Muscle of leg (tissue), 11 donors: ENCODE measurements around the gene KREMEN1. TPM values are rescaled to one million over a fixed set of nuclear protein-coding genes. Genes with fewer than 3 reads are reported as not detected.
A peak's percentile ranks its signal among the peaks of the same experiment; 100 is the strongest.
"Not testable (repeated sequence)": the region's sequence is repeated elsewhere in the genome, so short reads cannot be mapped to it uniquely, and the experiment has no call there.

Source experiments
- DNase-seq: peaks from one replicate; pipeline ENCODE4 v3.0.0; 2013
- H3K27ac ChIP-seq: one replicate; pipeline ENCODE4 v1.5.1; 2013; ENCODE audit warnings: mild to moderate bottlenecking, low read length, control low read depth
- H3K27me3 ChIP-seq: one replicate; pipeline ENCODE4 v1.6.1; 2013; ENCODE audit warnings: low read length; ENCODE audit not compliant: control insufficient read depth, insufficient read depth
- H3K36me3 ChIP-seq: one replicate; pipeline ENCODE4 v1.6.1; 2013; ENCODE audit warnings: low read length; ENCODE audit not compliant: control insufficient read depth, insufficient read depth
- H3K4me1 ChIP-seq: one replicate; pipeline ENCODE4 v1.6.1; 2013; ENCODE audit warnings: low read length; ENCODE audit not compliant: control insufficient read depth, insufficient read depth
- H3K4me3 ChIP-seq: one replicate; pipeline ENCODE4 v1.5.1; 2013; ENCODE audit warnings: low read length, control low read depth
- H3K9me3 ChIP-seq: replicated peaks from 2 replicates; pipeline ENCODE4 v1.6.1; 2013; ENCODE audit warnings: low read depth, low read length; ENCODE audit not compliant: control insufficient read depth
- WGBS: methylation state at CpG from one replicate; pipeline ENCODE4 v1.1.5; 2013; ENCODE audit warnings: missing lambda C conversion rate; ENCODE audit not compliant: insufficient coverage; 5-methylcytosine and 5-hydroxymethylcytosine counted together
- polyA plus RNA-seq, 8 donors: library from polyadenylated mRNA; unstranded; fragments of 120-200 nt; gene quantifications; one replicate each; pipeline versions ENCODE4 v1.2.1 to v1.2.3, GENCODE V29; 2013; ENCODE audit warnings: inconsistent platforms in 1 of 8, low replicate concordance in 1 of 8; ENCODE audit not compliant: insufficient read length in 8 of 8, insufficient read depth in 1 of 8
- total RNA-seq: library from RNA; stranded (reverse); fragments of 120-200 nt; gene quantifications from one replicate; pipeline ENCODE4 v1.2.4, GENCODE V29; 2013

Gene KREMEN1
- total and polyA plus RNA-seq, 9 donors: 44.9 to 96.6 (median 86.6) TPM

DNA sequence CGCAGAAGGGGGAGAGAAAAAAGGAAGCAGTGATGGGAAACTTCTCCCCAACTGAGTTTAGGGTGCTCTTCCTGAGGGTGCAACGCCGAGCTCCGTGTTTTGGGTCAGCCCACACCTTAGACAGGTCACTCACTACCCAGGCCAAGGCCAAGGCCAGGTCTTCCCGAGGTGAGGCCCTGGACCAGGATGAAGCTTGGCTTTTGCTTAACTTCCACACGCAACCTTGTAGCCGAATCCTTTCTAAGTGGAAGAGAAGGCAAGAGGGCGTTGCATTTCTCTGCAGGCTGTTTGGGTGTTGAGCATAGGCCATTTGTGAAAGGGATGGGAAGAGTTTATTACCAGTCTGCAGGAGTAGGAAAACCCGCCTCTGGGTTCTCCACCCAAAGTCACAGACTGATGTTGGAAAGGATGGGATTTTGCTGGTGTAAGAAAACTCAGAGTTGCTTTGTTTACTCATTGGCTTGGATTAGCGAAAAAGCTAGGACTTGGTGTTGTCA lies 1.5 kb downstream of the KREMEN1 start:
- Histone ChIP-seq H3K4me3 (peak overlapping the region; percentile 87), H3K4me1 (peaks cover 70% of the 10 kb centered on the region), H3K36me3 (no peaks in the 10 kb centered on the region), H3K27me3 (peaks cover 27% of the 10 kb centered on the region), H3K9me3 (no peaks in the 10 kb centered on the region), H3K27ac (peak overlapping the region; percentile 78)
- no peak for DNase-seq
- 74% methylated on average over 5 of the region's 10 CpGs for WGBS

DNA sequence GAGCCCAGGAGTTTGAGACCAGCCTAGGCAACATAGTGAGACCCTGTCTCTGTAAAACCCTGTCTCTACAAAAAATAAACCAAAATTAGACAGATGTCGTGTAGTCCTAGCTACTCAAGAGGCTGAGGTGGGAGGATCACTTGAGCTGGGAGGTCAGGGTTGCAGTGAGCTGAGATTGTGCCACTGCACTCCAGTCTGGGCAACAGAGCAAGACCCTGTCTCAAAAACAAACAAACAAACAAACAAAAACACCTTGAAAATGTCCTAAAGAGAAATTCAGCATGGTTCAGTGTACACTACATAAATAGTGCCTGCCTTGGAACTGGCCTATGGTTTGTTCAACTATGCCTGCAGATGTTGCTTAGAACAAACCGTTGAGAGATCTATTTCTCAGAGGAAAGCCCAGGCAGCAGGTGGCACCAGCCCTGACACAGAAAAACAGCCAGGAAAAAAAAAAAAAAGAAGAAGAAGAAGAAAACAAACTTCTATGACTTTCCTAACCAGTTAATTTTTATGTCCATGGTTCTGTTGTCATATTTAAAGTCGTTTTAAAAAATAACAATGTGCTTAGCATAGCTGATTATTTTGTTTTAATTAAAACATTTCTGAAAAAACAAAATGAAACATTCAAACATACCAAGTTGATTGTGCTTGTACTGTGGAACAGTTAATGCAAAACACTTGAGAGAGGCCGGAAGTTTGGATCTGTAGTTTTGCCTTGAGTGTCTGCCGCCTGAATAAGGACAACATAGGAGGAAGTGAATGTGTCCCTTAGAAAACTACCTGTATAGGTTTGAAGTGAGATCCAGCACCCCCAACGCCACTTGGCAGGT lies 5.4 kb downstream of the KREMEN1 start:
- peaks cover 52% of the 10 kb centered on the region for H3K4me1 ChIP-seq
- H3K4me3 ChIP-seq: no peak overlapping the region
- H3K27ac ChIP-seq: peak overlapping the region; percentile 85
- 93% methylated on average over 2 of the region's 6 CpGs for WGBS
- H3K9me3 ChIP-seq: no peaks in the 10 kb centered on the region
- DNase-seq: peak; percentile 69
- H3K27me3 ChIP-seq: peaks cover 7% of the 10 kb centered on the region
- H3K36me3 ChIP-seq: no peaks in the 10 kb centered on the region

DNA sequence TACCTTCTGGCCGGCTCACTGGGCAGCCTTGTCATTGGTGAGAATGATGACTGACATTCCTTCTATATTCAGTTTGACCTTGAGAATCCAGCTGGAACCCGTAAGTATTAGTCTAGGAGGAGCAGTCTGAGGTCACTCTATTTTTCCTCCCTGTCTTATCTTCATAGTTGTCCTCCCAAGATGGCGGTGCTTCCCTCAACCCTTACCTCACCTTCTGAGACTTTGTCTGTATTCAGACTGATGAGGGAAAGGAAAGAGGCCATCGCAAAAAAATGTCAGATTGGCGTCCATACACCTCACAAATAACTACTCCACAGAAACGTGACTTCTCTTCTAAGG lies 6.0 kb downstream of the KREMEN1 start:
- H3K27me3 ChIP-seq: peaks cover under 1% of the 10 kb centered on the region
- H3K36me3 ChIP-seq: no peaks in the 10 kb centered on the region
- peaks cover 51% of the 10 kb centered on the region for H3K4me1 ChIP-seq
- no peak for DNase-seq
- peak overlapping the region; percentile 85 for H3K27ac ChIP-seq
- no CpG with 5 or more reads among the region's 6 CpGs for WGBS
- H3K4me3 ChIP-seq: no peak overlapping the region
- H3K9me3 ChIP-seq: no peaks in the 10 kb centered on the region

DNA sequence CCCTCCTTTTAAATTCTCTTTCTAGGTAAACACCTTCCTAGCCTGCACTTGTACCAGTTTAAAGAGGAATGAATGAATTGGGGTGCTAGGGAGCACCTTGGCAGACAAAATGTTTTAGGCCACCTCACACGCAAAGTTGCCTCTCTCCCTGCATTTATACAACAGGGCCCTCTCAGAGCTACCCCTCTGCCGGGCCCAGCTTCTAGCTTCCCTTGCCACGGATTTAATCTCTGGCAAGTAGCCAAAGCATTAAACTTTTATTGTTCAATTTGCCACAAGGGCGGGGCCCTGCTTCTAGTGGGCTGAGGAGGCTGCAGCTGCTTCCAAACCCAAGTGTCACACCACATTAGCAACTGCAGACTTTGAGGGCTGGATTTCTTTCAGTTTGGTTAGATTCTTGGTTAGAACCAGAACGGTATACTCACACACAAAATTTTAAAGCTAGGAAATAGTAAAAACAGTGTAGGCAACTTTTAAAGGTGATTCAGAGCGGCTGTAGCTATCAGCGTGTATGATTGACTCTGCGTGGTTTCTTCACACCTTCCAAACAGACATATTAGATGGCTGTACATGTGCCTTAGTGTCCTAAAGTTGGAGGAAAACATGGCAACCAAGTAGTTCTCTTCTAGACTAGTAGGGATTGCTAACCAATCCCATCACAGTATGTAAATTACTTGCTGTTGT lies 6.5 kb downstream of the KREMEN1 start:
- H3K36me3 ChIP-seq: no peaks in the 10 kb centered on the region
- peak overlapping the region; percentile 85 for H3K27ac ChIP-seq
- no peaks in the 10 kb centered on the region for H3K9me3 ChIP-seq
- H3K4me1 ChIP-seq: peaks cover 50% of the 10 kb centered on the region
- no peaks in the 10 kb centered on the region for H3K27me3 ChIP-seq
- 6% methylated on average over 2 of the region's 8 CpGs for WGBS
- peak; percentile 90 for DNase-seq
- H3K4me3 ChIP-seq: no peak overlapping the region

DNA sequence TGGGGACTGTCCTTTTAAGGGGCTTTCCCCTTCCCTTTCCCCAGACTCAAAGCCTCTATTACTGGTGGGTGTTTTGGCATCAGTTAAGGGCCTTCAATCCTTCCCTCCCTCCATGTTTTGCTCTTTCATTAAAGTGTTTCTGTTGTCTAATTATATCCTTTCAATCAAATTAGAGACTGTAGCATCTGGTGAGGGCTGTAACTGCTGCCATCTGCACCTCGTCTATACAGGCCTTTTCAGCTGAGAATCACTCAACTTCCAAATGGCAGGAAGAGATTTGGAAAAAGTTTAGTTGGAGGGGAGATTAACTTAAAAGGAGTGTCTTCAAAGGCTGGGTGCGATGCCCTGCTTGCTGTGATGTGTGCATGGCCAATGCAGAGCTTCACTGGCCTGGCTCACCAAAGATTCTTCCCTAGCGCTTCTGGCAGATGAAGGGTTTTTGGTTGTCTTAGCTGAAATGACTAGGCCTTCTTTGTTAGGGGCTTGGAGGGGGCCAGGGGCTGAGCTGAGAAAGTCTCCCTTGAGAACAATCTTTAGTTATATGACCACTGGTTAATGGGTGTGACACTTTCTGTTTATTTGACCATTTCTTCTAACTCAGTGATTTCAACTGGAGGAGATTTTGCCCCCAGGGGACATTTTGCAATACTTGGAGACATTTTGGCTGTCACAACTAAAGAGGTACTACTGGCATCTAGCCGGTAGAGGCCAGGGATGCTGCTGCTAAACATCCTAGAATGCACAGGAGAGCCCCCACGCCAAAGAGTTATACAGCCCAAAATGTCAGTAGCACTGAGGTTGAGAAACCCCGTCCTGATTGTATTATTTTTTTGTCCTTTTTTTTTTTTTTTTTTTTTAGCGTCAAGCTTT lies 7.5 kb downstream of the KREMEN1 start:
- peak overlapping the region; percentile 85 for H3K27ac ChIP-seq
- no peaks in the 10 kb centered on the region for H3K9me3 ChIP-seq
- no CpG with 5 or more reads among the region's 7 CpGs for WGBS
- H3K27me3 ChIP-seq: no peaks in the 10 kb centered on the region
- DNase-seq: peak; percentile 54
- H3K4me3 ChIP-seq: no peak overlapping the region
- H3K36me3 ChIP-seq: no peaks in the 10 kb centered on the region
- H3K4me1 ChIP-seq: peaks cover 44% of the 10 kb centered on the region

DNA sequence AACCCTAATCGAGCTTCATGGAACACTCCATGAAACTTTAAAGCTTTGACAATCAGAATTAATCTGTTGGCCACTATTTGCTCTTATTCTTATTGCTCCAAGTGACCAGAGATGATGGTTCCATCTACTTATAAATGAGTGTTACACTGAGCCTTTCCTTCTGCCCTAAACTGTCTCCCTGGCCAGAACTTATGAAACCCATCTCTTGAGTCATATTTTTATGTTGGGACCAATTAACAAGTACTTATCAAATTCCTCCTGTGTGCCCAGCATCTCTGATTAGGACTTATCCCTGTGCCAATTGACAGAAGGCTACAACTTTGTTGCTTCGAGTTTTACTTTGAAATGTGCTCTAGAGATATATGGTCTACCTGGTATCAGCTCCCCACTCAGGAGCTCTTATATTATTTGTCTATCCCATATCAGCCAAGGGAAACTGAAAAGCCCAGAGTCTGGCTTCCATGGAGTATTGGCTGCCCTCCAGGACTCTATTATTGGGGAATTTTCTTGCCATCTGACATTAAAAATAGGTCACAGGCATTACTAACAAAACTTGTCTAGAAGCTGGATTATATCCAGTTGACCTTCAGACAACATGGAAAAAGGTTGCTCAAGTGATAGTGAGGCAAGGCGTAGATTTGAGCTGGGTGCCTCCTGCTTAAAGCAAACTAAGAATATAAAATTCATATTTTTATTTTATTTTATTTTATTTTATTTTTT lies 8.8 kb downstream of the KREMEN1 start:
- Histone ChIP-seq H3K27me3 (no peaks in the 10 kb centered on the region), H3K4me1 (peaks cover 42% of the 10 kb centered on the region), H3K27ac (no peak overlapping the region), H3K36me3 (no peaks in the 10 kb centered on the region), H3K4me3 (no peak overlapping the region), H3K9me3 (no peaks in the 10 kb centered on the region)
- DNase-seq: no peak
- no CpG with 5 or more reads among the region's 3 CpGs for WGBS

DNA sequence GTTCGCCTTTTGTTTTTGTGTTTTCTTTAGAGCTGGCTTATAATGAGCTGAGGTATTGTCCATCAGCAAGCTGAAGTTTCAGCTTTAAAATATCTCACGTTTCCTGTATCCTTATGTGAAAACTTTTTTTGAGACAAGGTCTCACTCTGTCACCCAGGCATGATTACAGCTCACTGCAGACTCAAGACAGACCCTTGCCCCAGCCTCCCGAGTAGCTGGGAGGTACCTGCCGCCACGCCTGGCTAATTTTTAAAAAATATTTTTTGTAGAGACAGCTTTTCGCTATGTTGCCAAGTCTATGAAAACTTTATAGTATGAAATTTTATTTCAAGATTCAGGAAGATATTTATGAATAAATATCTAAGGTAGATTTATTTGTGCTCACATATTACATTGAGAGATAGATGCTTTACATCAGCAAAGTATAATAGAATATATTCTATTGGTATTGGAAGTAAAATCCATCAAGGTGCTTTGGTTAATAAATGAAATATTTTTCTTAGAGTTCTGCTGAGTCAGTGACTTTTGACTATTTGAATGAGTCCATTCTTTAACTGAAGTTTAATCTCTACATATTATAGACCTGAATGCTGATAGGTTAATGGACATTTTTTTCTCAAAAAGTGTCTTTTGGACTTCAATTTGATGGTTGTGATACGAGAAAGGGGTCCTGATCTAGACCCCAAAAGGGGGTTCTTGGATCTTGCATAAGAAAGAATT lies 10.2 kb downstream of the KREMEN1 start:
- Histone ChIP-seq H3K36me3 (no peaks in the 10 kb centered on the region), H3K27ac (no peak overlapping the region), H3K9me3 (no peaks in the 10 kb centered on the region), H3K4me3 (no peak overlapping the region), H3K4me1 (peaks cover 34% of the 10 kb centered on the region), H3K27me3 (no peaks in the 10 kb centered on the region)
- 83% methylated on average over 2 of the region's 7 CpGs for WGBS
- DNase-seq: no peak

DNA sequence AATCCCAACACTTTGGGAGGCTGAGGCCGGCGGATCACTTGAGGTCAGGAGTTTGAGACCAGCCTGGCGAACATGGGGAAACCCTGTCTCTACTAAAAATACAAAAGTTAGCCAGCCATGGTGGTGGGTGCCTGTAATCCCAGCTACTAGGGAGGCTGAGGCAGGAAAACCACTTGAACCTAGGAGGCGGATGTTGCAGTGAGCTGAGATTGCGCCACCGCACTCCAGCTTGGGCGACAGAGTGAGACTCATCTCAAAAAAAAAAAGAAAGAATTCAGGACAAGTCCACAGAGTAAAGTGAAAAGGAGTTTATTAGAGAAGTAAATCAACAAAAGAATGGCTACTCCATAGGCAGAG lies 10.7 kb downstream of the KREMEN1 start:
- peaks cover 32% of the 10 kb centered on the region for H3K4me1 ChIP-seq
- WGBS: 83% methylated on average over 5 of the region's 7 CpGs
- H3K27me3 ChIP-seq, H3K36me3 ChIP-seq, H3K27ac ChIP-seq, H3K9me3 ChIP-seq, H3K4me3 ChIP-seq, DNase-seq: not testable (repeated sequence)

DNA sequence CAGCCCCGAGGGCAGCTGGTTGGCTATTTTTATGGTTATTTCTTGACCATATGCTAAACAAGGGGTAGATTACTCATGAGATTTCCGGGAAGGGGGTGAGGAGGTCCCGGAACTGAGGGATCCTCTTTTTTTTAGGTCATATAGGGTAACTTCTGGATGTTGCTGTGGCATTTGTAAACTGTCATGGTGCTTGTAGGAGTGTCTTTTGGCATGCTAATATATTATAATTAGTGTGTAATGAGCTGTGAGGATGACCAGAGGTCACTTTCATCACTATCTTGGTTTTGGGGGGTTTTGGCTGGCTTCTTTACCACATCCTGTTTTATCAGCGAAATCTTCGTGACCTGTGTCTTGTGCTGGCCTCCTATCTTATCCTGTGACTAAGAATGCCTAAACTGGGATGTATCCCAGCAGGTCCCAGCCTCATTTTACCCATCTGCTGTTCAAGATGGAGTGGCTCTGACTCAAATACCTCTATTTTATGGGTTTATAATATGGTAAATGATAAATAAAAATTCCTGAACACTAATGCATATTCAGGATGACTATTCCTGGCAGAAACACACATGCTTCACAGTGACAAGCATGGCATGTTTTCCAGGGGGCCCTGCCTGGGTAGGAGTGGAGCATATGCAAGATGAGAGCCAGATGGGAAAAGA lies 11.2 kb downstream of the KREMEN1 start:
- Histone ChIP-seq H3K4me3 (no peak overlapping the region), H3K9me3 (no peaks in the 10 kb centered on the region), H3K27ac (no peak overlapping the region), H3K4me1 (peaks cover 31% of the 10 kb centered on the region), H3K36me3 (no peaks in the 10 kb centered on the region), H3K27me3 (no peaks in the 10 kb centered on the region)
- WGBS: 67% methylated on average over 1 of the region's 5 CpGs
- DNase-seq: no peak
